ENCODE results near the gene ACSM2B. TPM values are rescaled to one million over a fixed set of nuclear protein-coding genes. Genes with fewer than 3 reads are reported as not detected.
"Not testable (repeated sequence)": the region's sequence is repeated elsewhere in the genome, so short reads cannot be mapped to it uniquely, and the experiment has no call there.

Gene ACSM2B
- total RNA-seq, 4 donors from 2014 or later: 0.21 TPM; not detected in 3

DNA sequence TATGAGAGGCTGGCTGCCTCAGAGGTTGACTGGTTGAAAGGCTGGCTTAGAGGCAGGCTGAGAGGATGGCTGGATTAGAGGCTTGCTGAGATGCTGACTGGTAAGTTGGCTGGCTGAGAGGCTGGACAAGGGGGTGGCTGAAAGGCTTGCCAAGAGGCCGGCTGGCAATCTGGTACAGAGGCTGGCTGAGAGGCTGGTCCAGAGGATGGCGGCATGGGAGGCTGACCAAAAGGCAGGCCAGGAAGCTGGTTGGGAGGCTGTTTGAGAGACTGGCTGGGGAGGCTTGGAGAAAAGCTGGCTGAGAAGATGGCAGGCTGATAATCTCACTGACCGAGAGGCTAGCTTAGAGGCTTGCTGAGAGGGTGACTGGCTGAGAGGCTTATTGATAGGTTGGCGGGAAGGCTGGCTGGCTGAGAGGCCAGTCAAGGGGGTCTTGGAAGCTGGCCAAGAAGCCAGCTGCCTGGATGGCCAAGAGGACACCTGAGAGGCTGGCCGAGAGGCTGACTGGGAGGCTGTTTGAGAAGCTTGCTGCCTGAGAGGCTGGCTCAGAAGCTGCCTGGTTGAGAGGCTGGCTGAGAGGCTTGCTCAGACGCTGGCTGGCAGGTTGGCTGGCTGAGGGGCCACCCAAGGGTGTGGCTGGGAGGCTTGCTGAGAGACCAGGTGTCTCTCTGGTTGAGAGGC lies 34.2 kb upstream of the ACSM2B start:
- no peaks in the 10 kb centered on the region for H3K27me3 ChIP-seq
- H3K9me3 ChIP-seq: no peaks in the 10 kb centered on the region
- DNase-seq (ENCODE audit: low spot score in 2 of 2): no peak
- no peak for TF ChIP-seq POLR2A (IDR thresholded peaks at IDR 0.05)
- no peak for TF ChIP-seq EP300 (IDR thresholded peaks at IDR 0.05)
- no peak for TF ChIP-seq CTCF (IDR thresholded peaks at IDR 0.05)
- H3K27ac ChIP-seq: no peak overlapping the region
- no peaks in the 10 kb centered on the region for H3K36me3 ChIP-seq
- WGBS, 2 donors: 59 to 62% methylated on average over 6 of the region's 6 CpGs
- no peak overlapping the region for H3K4me3 ChIP-seq
- H3K4me1 ChIP-seq: no peaks in the 10 kb centered on the region

DNA sequence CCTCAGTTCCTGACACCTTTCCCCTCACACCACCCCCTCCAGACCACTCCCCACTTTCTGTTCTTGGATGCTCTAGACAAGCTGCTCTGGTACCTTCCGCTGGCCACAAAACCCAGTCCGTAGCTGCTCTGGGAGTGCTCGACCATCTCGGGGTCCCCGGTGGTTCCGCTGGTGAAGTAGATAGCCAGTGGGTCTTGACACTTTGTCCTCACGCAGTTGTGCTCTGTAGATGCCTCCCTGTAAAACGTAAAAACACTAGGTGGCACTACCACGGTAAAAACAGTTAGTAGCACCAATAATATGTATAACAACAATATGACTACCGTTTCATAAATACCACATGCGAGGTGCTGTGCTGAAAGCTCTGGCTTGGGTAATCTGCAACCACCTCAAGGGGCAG lies 26.0 kb upstream of the ACSM2B start:
- not testable (repeated sequence) for H3K9me3 ChIP-seq; DNase-seq (ENCODE audit: low spot score in 2 of 2); H3K27me3 ChIP-seq; H3K36me3 ChIP-seq; H3K4me3 ChIP-seq; H3K4me1 ChIP-seq; H3K27ac ChIP-seq
- TF ChIP-seq CTCF (IDR thresholded peaks at IDR 0.05): peak in 1 of 5 experiments; percentile 7
- 67% methylated on average over 11 of the region's 11 CpGs for WGBS, 2 donors

GRCh38 chr16:20599475-20599874 lies 23.3 kb upstream of the ACSM2B start:
- not testable (repeated sequence) for H3K4me3 ChIP-seq; H3K27ac ChIP-seq; H3K4me1 ChIP-seq; DNase-seq (ENCODE audit: low spot score in 2 of 2); H3K36me3 ChIP-seq; H3K27me3 ChIP-seq; H3K9me3 ChIP-seq
- WGBS, 2 donors: 89 to 90% methylated on average over 5 of the region's 5 CpGs

DNA sequence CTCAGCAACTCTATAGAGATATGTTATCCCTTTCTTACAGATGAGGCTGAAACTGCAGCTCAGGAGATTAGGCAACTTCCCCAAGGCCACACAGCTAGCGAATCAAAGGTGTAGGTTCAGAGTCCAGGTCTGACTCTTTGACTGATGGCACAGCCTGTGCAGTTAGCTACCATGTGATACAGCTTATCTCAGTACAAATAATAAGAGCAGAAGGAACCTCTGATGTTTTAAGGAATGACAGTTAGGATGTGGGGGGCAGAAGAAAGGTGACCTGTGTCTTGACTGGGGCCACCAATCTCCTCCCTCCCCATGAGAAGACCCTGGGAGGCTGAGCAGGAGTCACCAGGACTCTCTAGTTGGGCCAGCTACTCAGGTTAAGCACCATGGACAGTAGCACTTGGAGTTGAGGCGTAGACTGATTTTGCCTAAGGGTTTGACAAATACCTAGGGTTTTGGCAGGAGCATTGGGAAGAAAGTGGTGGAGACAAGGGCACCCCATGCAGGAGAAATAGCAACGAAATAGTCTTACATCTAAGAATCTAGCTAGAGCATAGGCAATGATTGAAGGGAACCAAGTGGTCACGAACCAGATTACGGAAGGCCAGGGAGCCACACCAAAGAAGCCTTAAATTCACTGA lies 22.8 kb upstream of the ACSM2B start:
- no peak for DNase-seq (ENCODE audit: low spot score in 2 of 2)
- H3K27me3 ChIP-seq: no peaks in the 10 kb centered on the region
- H3K4me3 ChIP-seq: no peak overlapping the region
- 58 to 61% methylated on average over 5 of the region's 5 CpGs for WGBS, 2 donors
- no peak overlapping the region for H3K27ac ChIP-seq
- H3K4me1 ChIP-seq: no peaks in the 10 kb centered on the region
- H3K9me3 ChIP-seq: no peaks in the 10 kb centered on the region
- TF ChIP-seq CTCF (IDR thresholded peaks at IDR 0.05): no peak
- TF ChIP-seq POLR2A (IDR thresholded peaks at IDR 0.05): no peak
- TF ChIP-seq EP300 (IDR thresholded peaks at IDR 0.05): no peak
- H3K36me3 ChIP-seq: no peaks in the 10 kb centered on the region

- H3K9me3 ChIP-seq; H3K27me3 ChIP-seq; DNase-seq (ENCODE audit: low spot score in 2 of 2); H3K4me1 ChIP-seq; H3K4me3 ChIP-seq; H3K36me3 ChIP-seq; H3K27ac ChIP-seq: not testable (repeated sequence)
- WGBS, 2 donors: 57 to 61% methylated on average over 2 of the region's 2 CpGs
Measured at GRCh38 chr16:20595694-20596093, 19.5 kb upstream of the ACSM2B start.

DNA sequence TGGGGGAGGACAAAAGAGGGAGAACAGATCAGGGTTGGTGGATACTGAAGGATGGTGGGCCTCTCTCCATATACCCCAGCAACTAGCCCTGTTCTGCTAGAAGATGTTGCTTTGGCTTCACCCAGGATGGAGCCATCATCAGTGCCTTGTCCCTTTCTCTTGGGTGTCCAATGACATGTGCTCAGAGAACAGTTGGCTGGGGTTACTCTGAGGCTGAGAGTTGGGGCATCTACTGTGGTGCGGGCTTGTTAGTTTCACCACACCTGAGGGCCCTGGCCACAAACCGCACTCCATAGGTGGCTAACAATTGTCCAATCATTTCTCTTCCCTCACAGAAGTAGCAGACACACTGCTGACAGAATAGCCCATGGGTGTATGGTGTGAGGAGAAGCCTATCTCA lies 18.9 kb upstream of the ACSM2B start:
- not testable (repeated sequence) for H3K27me3 ChIP-seq; H3K4me3 ChIP-seq; H3K4me1 ChIP-seq; DNase-seq (ENCODE audit: low spot score in 2 of 2); H3K27ac ChIP-seq; H3K36me3 ChIP-seq; H3K9me3 ChIP-seq
- 79 to 82% methylated on average over 2 of the region's 2 CpGs for WGBS, 2 donors

DNA sequence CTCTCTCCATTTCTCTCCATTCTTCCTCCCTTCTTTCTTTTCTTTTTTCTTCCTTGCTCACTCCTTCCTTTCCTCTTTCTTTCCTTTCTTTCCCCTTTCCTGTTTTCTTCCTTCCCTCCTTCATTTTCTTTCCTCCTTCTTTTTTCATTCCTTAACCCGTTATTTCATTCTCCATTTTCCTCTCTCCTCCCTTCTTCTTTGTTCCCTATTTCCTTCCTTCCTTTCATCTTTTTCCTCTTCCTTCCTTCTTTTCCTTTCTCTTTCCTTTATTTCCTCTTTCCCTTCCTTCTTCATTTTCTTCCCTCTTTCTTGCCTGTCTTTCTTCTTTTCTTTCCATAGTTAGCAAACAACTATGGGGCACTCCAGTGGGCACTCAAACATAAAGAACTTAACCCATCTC lies 16.6 kb upstream of the ACSM2B start:
- not testable (repeated sequence) for DNase-seq (ENCODE audit: low spot score in 2 of 2); H3K27ac ChIP-seq; H3K4me1 ChIP-seq; H3K4me3 ChIP-seq; H3K36me3 ChIP-seq; H3K27me3 ChIP-seq; H3K9me3 ChIP-seq
- WGBS, 2 donors: 85 to 86% methylated on average over 1 of the region's 1 CpG

GRCh38 chr16:20589486-20589885 lies 13.3 kb upstream of the ACSM2B start:
- 81 to 87% methylated on average over 6 of the region's 6 CpGs for WGBS, 2 donors

DNA sequence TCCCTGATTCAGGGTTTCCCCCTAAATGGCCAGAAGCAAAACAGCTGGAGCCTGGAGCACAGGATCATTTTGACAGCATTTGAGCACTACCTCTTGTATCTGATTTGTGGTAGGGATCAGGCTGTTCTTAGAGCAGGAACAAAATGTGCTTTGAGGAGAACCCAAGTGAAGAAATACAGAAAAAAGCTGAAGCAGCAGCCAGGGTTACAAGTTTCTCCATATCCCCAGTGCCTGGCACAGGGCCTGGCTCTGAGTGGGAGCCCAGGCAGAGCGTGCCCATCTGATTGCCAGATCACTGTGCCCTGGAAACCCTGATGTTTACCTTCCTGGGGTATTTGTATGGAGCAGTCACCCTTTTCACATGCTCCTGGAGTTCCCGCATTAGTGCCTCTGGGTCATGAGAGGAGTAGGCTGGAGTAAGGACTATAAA lies 11.5 kb upstream of the ACSM2B start:
- not testable (repeated sequence) for H3K4me1 ChIP-seq; H3K27ac ChIP-seq; H3K27me3 ChIP-seq; DNase-seq (ENCODE audit: low spot score in 2 of 2); H3K36me3 ChIP-seq; H3K4me3 ChIP-seq; H3K9me3 ChIP-seq
- WGBS, 2 donors: 57 to 66% methylated on average over 2 of the region's 2 CpGs

More at GRCh38 chr16:20589486-20589885, 13.3 kb upstream of the ACSM2B start:
- H3K4me1 ChIP-seq; H3K27me3 ChIP-seq; H3K4me3 ChIP-seq; H3K27ac ChIP-seq; H3K36me3 ChIP-seq; DNase-seq (ENCODE audit: low spot score in 2 of 2); H3K9me3 ChIP-seq: not testable (repeated sequence)

- H3K4me1 ChIP-seq; DNase-seq (ENCODE audit: low spot score in 2 of 2); H3K9me3 ChIP-seq; H3K27me3 ChIP-seq; H3K27ac ChIP-seq; H3K4me3 ChIP-seq; H3K36me3 ChIP-seq: not testable (repeated sequence)
- WGBS, 2 donors: 73 to 78% methylated on average over 1 of the region's 1 CpG
Measured at GRCh38 chr16:20586716-20587115, 10.5 kb upstream of the ACSM2B start.
